Neural cell (in vitro differentiated cells): Measurements from ENCODE around the gene PAN3. TPM values are rescaled to one million over a fixed set of nuclear protein-coding genes. Genes with fewer than 3 reads are reported as not detected.

Source experiments
- H2AFZ ChIP-seq: fragments of 200-600, 300-800 bp; sonication (generic), shearing (Covaris generic); 2 replicates; pipeline ENCODE4 v1.6.0; 2014; ENCODE audit warnings: low read depth, mild to moderate bottlenecking, antibody characterized with exemption, low read length, moderate library complexity
- H3F3A ChIP-seq: fragments of 200-600 bp; shearing (Covaris generic); 2 replicates; pipeline ENCODE4 v1.6.1; 2016; ENCODE audit warnings: mild to moderate bottlenecking, moderate library complexity, mixed read lengths, antibody characterized with exemption, low read length; ENCODE audit not compliant: insufficient read depth, poor library complexity, severe bottlenecking
- H3K27ac ChIP-seq: fragments of 200-600, 300-800 bp; sonication (generic), shearing (Covaris generic); 2 replicates; pipeline ENCODE4 v1.5.1; 2014; ENCODE audit warnings: mild to moderate bottlenecking, low read length, moderate library complexity
- H3K27me3 ChIP-seq: fragments of 300-800, 200-600 bp; sonication (generic), shearing (Covaris generic); 2 replicates; pipeline ENCODE4 v1.6.0; 2014; ENCODE audit warnings: mild to moderate bottlenecking, low read depth, low read length, moderate library complexity; ENCODE audit not compliant: insufficient read depth
- H3K36me3 ChIP-seq: fragments of 300-800, 200-600 bp; sonication (generic), shearing (Covaris generic); 2 replicates; pipeline ENCODE4 v1.5.1; 2014; ENCODE audit warnings: mild to moderate bottlenecking, antibody characterized with exemption, low read length, moderate library complexity; ENCODE audit not compliant: insufficient read depth
- H3K4me2 ChIP-seq: fragments of 300-800, 200-600 bp; sonication (generic), shearing (Covaris generic); 2 replicates; pipeline ENCODE4 v1.6.0; 2014; ENCODE audit warnings: mild to moderate bottlenecking, low read length
- H3K4me3 ChIP-seq: fragments of 300-800, 200-600 bp; sonication (generic), shearing (Covaris generic); 2 replicates; pipeline ENCODE4 v1.5.1; 2014; ENCODE audit warnings: mild to moderate bottlenecking, low read length, moderate library complexity
- H3K79me2 ChIP-seq: fragments of 200-600 bp; shearing (Covaris generic); replicated peaks from 2 replicates; pipeline ENCODE4 v1.6.0; 2014; ENCODE audit warnings: mild to moderate bottlenecking, low read length, moderate library complexity; ENCODE audit not compliant: insufficient read depth
- H3K9ac ChIP-seq: fragments of 300-800, 200-600 bp; sonication (generic), shearing (Covaris generic); 2 replicates; pipeline ENCODE4 v1.6.1; 2016; ENCODE audit warnings: mild to moderate bottlenecking, low read length, mixed read lengths
- H3K9me2 ChIP-seq: fragments of 200-600 bp; shearing (Covaris generic); 2 replicates; pipeline ENCODE4 v1.6.1; 2016; ENCODE audit warnings: mild to moderate bottlenecking, low read length, mixed read lengths; ENCODE audit not compliant: insufficient read depth
- H3K9me3 ChIP-seq: fragments of 200-600, 300-800 bp; sonication (generic), shearing (Covaris generic); 2 replicates; pipeline ENCODE4 v1.6.1; 2016; ENCODE audit warnings: mild to moderate bottlenecking, mixed run types, low read length, moderate library complexity, mixed read lengths
- H4K20me1 ChIP-seq: fragments of 200-600 bp; shearing (Covaris generic); 2 replicates; pipeline ENCODE4 v1.6.1; 2016; ENCODE audit warnings: mild to moderate bottlenecking, mixed run types; ENCODE audit not compliant: insufficient read depth
- CTCF ChIP-seq: fragments of 450-650 bp; IDR thresholded peaks from 2 replicates; pipeline ENCODE4 v1.5.1; 2014; ENCODE audit warnings: antibody characterized with exemption, mild to moderate bottlenecking, moderate library complexity; ENCODE audit not compliant: poor library complexity, severe bottlenecking
- EP300 ChIP-seq: fragments of 450-650 bp; conservative IDR thresholded peaks from 2 replicates; pipeline ENCODE4 v1.6.1; 2014; ENCODE audit warnings: antibody characterized with exemption, mild to moderate bottlenecking, moderate library complexity; ENCODE audit not compliant: poor library complexity, severe bottlenecking
- EZH2 ChIP-seq: fragments of 200-600, 300-800 bp; shearing (Covaris generic), sonication (generic); IDR thresholded peaks from 2 replicates; pipeline ENCODE4 v1.6.1; 2014; ENCODE audit warnings: antibody characterized with exemption, low read length, borderline replicate concordance, mild to moderate bottlenecking; ENCODE audit not compliant: insufficient read depth, poor library complexity, severe bottlenecking
- MXI1 ChIP-seq: fragments of 450-650 bp; conservative IDR thresholded peaks from 2 replicates; pipeline ENCODE4 v1.6.1; 2014; ENCODE audit warnings: antibody characterized with exemption, mild to moderate bottlenecking; ENCODE audit not compliant: poor library complexity, severe bottlenecking
- POLR2AphosphoS5 ChIP-seq: IDR thresholded peaks from 2 replicates; pipeline ENCODE4 v1.6.1; 2012
- RAD21 ChIP-seq: fragments of 450-650 bp; conservative IDR thresholded peaks from 2 replicates; pipeline ENCODE4 v1.6.1; 2014; ENCODE audit warnings: antibody characterized with exemption, mild to moderate bottlenecking, moderate library complexity
- REST ChIP-seq: IDR thresholded peaks from 2 replicates; pipeline ENCODE4 v1.6.1; 2012; ENCODE audit warnings: borderline replicate concordance
- SMC3 ChIP-seq: fragments of 450-650 bp; conservative IDR thresholded peaks from 2 replicates; pipeline ENCODE4 v1.6.1; 2014; ENCODE audit warnings: antibody characterized with exemption, mild to moderate bottlenecking, moderate library complexity; ENCODE audit not compliant: poor library complexity
- TAF1 ChIP-seq: IDR thresholded peaks from 2 replicates; pipeline ENCODE4 v1.6.1; 2012; ENCODE audit warnings: low read depth
- polyA plus RNA-seq: library from polyadenylated mRNA; depleted of rRNA; stranded (reverse); fragments of >200 nt; gene quantifications from 2 replicates; pipeline ENCODE4 v1.2.3, GENCODE V29; 2014

PAN3 gene
- polyA plus RNA-seq, 1 donor from 2014 or later: 44.0 TPM

- H3K79me2 ChIP-seq: no peaks in the 10 kb centered on the region
- no peaks in the 10 kb centered on the region for H3K9me3 ChIP-seq
- peaks cover 21% of the 10 kb centered on the region for H3K36me3 ChIP-seq
- no peak overlapping the region for H3K4me2 ChIP-seq
- H3K9ac ChIP-seq: no peak overlapping the region
- H4K20me1 ChIP-seq: no peaks in the 10 kb centered on the region
- no peak overlapping the region for H2AFZ ChIP-seq
- H3K27me3 ChIP-seq: no peaks in the 10 kb centered on the region
- TF ChIP-seq CTCF (no peak), POLR2AphosphoS5 (no peak), RAD21 (no peak), EZH2 (no peak), REST (no peak)
- no peaks in the 10 kb centered on the region for H3F3A ChIP-seq
- no peak overlapping the region for H3K4me3 ChIP-seq
- H3K9me2 ChIP-seq: no peaks in the 10 kb centered on the region
- H3K27ac ChIP-seq: no peak overlapping the region
Observed at GRCh38 chr13:28257305-28257704, 119.0 kb downstream of the PAN3 start.

DNA sequence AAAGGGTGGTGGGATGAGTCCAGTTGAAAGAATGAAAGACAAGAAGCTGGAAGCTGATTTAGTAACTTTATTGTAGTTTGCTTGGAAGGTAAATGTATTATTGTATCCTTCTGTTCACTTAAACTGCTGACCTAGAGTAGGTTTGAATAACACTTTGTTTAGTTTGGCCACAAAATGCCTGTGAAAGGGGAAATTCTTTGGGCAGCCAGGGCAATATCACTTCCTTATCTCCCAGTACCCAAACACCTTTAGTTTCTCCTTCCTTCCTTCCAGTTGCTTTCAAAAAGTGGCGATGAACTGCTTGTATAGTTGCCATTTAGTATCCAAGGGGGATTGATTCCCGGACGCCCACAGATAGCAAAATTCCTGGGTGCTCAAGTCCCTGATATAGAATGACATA, 120.1 kb downstream of the PAN3 start:
- peaks cover 21% of the 10 kb centered on the region for H3K36me3 ChIP-seq

More for the DNA sequence above, 120.1 kb downstream of the PAN3 start:
- no peaks in the 10 kb centered on the region for H3F3A ChIP-seq
- no peaks in the 10 kb centered on the region for H3K9me3 ChIP-seq
- no peak overlapping the region for H2AFZ ChIP-seq
- H3K9ac ChIP-seq: no peak overlapping the region
- H3K4me3 ChIP-seq: no peak overlapping the region
- no peaks in the 10 kb centered on the region for H3K79me2 ChIP-seq
- no peaks in the 10 kb centered on the region for H3K27me3 ChIP-seq
- TF ChIP-seq POLR2AphosphoS5 (no peak), REST (no peak), RAD21 (no peak), EZH2 (no peak), EP300 (no peak), MXI1 (no peak), TAF1 (no peak), SMC3 (no peak)
- H4K20me1 ChIP-seq: no peaks in the 10 kb centered on the region
- H3K9me2 ChIP-seq: no peaks in the 10 kb centered on the region
- no peak overlapping the region for H3K4me2 ChIP-seq
- no peak overlapping the region for H3K27ac ChIP-seq
